ENCODE results near the gene AKR1D1.

- TF ChIP-seq POLR2A (IDR thresholded peaks at IDR 0.05; ENCODE audit: low read depth, low read length) = no peak
- no peak for TF ChIP-seq TAF1 (IDR thresholded peaks at IDR 0.05; ENCODE audit: borderline replicate concordance, low read depth, low read length)
- no peak for TF ChIP-seq POLR2AphosphoS5 (IDR thresholded peaks at IDR 0.05; ENCODE audit: low read depth, low read length)
These were observed 39.9 kb downstream of the AKR1D1 start for GRCh38 chr7:138116141-138116540.

All from GM12892 (cell line).